A549 (cell line): ENCODE data around the gene CNKSR3. TPM values are rescaled to one million over a fixed set of nuclear protein-coding genes. Genes with fewer than 3 reads are reported as not detected.

Source experiments
- ATAC-seq, 2 experiments: fragments of 200-7000 bp in 1 of 2; fragments of >200 bp in 1 of 2; cut with Nextera tagmentation in 1 of 2; cut with Tn5 transposase in 1 of 2; 3 replicates each; pipeline versions ENCODE4 v1.8.0 to v1.9.1; 2018 to 2020; ENCODE audit warnings: mild to moderate bottlenecking in 1 of 2, moderate library complexity in 1 of 2
- CTCF ChIA-PET: fragments of 300-600 bp; sonication (Branson Sonifier 250); formaldehyde crosslinking; extraction: SDS; loops from one replicate; lab custom pipeline; 2021; ENCODE audit warnings: antibody characterized with exemption, inconsistent platforms; lab: Yijun Ruan, JAX
- POLR2A ChIA-PET: fragments of 350-600 bp; formaldehyde crosslinking; extraction: SDS; loops from one replicate; lab custom pipeline; 2021; ENCODE audit warnings: antibody characterized with exemption, inconsistent platforms; lab: Yijun Ruan, JAX
- DNase-seq, 2 experiments: peaks; one replicate each; pipeline versions ENCODE4 v3.0.0 to v3.0.0-alpha.2; 2011 to 2016; ENCODE audit warnings: low read depth in 1 of 2, low spot score in 1 of 2
- FAIRE-seq: peaks from 2 replicates; lab custom pipeline; 2011; peaks lifted over from hg19 to GRCh38; lab: Jason Lieb, UNC
- H3K27ac ChIP-seq, 2 experiments: fragments of >200 bp; sonication (Bioruptor Twin); formaldehyde crosslinking; 3 replicates each; pipeline ENCODE4 v1.5.1; 2016 to 2017
- H3K4me1 ChIP-seq: fragments of >200 bp; sonication (Bioruptor Twin); formaldehyde crosslinking; 3 replicates; pipeline ENCODE4 v1.6.1; 2016
- H3K4me2 ChIP-seq: fragments of >200 bp; sonication (Bioruptor Twin); formaldehyde crosslinking; 3 replicates; pipeline ENCODE4 v1.6.1; 2016
- H3K4me3 ChIP-seq: fragments of >200 bp; sonication (Bioruptor Twin); formaldehyde crosslinking; 3 replicates; pipeline ENCODE4 v1.5.1; 2016
- H3K9me3 ChIP-seq: fragments of >200 bp; sonication (Bioruptor Twin); formaldehyde crosslinking; 3 replicates; pipeline ENCODE4 v1.6.1; 2016
- BCL3 ChIP-seq: fragments of >200 bp; sonication (Bioruptor Twin); formaldehyde crosslinking; IDR thresholded peaks from 3 replicates; pipeline ENCODE4 v1.6.1; 2016
- BHLHE40 ChIP-seq: IDR thresholded peaks from 2 replicates; pipeline ENCODE4 v1.6.1; 2012; ENCODE audit warnings: low read depth, low read length, inconsistent platforms
- CBX2 ChIP-seq: fragments of 200-600 bp; sonication (generic); IDR thresholded peaks from 2 replicates; pipeline ENCODE4 v1.6.1; 2016; ENCODE audit warnings: low read depth, mild to moderate bottlenecking, borderline replicate concordance
- CBX8 ChIP-seq: fragments of 200-600 bp; sonication (generic); IDR thresholded peaks from 2 replicates; pipeline ENCODE4 v1.6.1; 2016
- CEBPB ChIP-seq, 2 experiments: fragments of >200 bp in 1 of 2; sonication (Bioruptor Twin) in 1 of 2; formaldehyde crosslinking in 1 of 2; IDR thresholded peaks; 2 replicates each; pipeline ENCODE4 v1.6.1; 2012 to 2016
- EP300 ChIP-seq, 2 experiments: fragments of >200 bp; sonication (Bioruptor Twin); formaldehyde crosslinking; IDR thresholded peaks; 2 replicates in 1 of 2; 3 replicates in 1 of 2; pipeline ENCODE4 v1.6.1; 2016 to 2017
- ESRRA ChIP-seq: fragments of 150-350 bp; IDR thresholded peaks from 2 replicates; pipeline ENCODE4 v1.6.1; 2014; ENCODE audit warnings: mild to moderate bottlenecking, low read length, borderline replicate concordance
- FOSB ChIP-seq: fragments of 250-450 bp; sonication (Bioruptor Pico); IDR thresholded peaks from 2 replicates; pipeline ENCODE4 v1.5.0; 2020; ENCODE audit warnings: mild to moderate bottlenecking, moderate library complexity
- HEYL ChIP-seq: fragments of 250-450 bp; sonication (Bioruptor Pico); IDR thresholded peaks from 2 replicates; pipeline ENCODE4 v1.8.0; 2021; ENCODE audit warnings: mild to moderate bottlenecking, moderate library complexity
- HMGXB4 ChIP-seq: fragments of 250-450 bp; sonication (Bioruptor Pico); IDR thresholded peaks from 2 replicates; pipeline ENCODE4 v1.5.0; 2021; ENCODE audit warnings: mild to moderate bottlenecking, moderate library complexity, borderline replicate concordance
- HOXA7 ChIP-seq: fragments of 250-450 bp; sonication (Bioruptor Pico); IDR thresholded peaks from 2 replicates; pipeline ENCODE4 v1.5.0; 2020; ENCODE audit warnings: mild to moderate bottlenecking, moderate library complexity
- HOXB13 ChIP-seq: fragments of 250-450 bp; sonication (Bioruptor Pico); IDR thresholded peaks from 2 replicates; pipeline ENCODE4 v1.5.0; 2020; ENCODE audit warnings: low read depth, mild to moderate bottlenecking, moderate library complexity
- HOXB5 ChIP-seq: fragments of 250-450 bp; sonication (Bioruptor Pico); IDR thresholded peaks from 2 replicates; pipeline ENCODE4 v1.5.0; 2020; ENCODE audit warnings: mild to moderate bottlenecking, moderate library complexity
- KDM1A ChIP-seq: fragments of 200-600 bp; sonication (generic); IDR thresholded peaks from 2 replicates; pipeline ENCODE4 v1.6.1; 2016; ENCODE audit warnings: low read depth, mild to moderate bottlenecking
- KDM5A ChIP-seq: fragments of 200-600 bp; sonication (generic); IDR thresholded peaks from 2 replicates; pipeline ENCODE4 v1.6.1; 2016; ENCODE audit warnings: antibody characterized with exemption, mild to moderate bottlenecking
- MAFK ChIP-seq: fragments of 450-650 bp; IDR thresholded peaks from 2 replicates; pipeline ENCODE4 v1.6.1; 2014; ENCODE audit not compliant: partially characterized antibody
- MAZ ChIP-seq: fragments of 150-350 bp; IDR thresholded peaks from 2 replicates; pipeline ENCODE4 v1.6.1; 2014; ENCODE audit warnings: antibody characterized with exemption, low read depth, low read length, borderline replicate concordance
- MYC ChIP-seq: IDR thresholded peaks from 2 replicates; pipeline ENCODE4 v1.6.1; 2012; ENCODE audit warnings: mild to moderate bottlenecking, inconsistent platforms, low read length, improper control_type of control experiment, borderline replicate concordance
- NFE2L2 ChIP-seq: fragments of 150-350 bp; conservative IDR thresholded peaks from 2 replicates; pipeline ENCODE4 v1.6.1; 2014; ENCODE audit warnings: low read length
- NR3C1 ChIP-seq: fragments of >200 bp; sonication (Bioruptor Twin); formaldehyde crosslinking; IDR thresholded peaks from 3 replicates; pipeline ENCODE4 v1.6.1; 2017
- PBX3 ChIP-seq: IDR thresholded peaks from 2 replicates; pipeline ENCODE4 v1.6.1; 2012
- POLR2AphosphoS2 ChIP-seq: conservative IDR thresholded peaks from 2 replicates; pipeline ENCODE4 v1.6.1; 2012; ENCODE audit warnings: low read length, improper control_type of control experiment, inconsistent platforms
- RFX5 ChIP-seq: fragments of 450-650 bp; IDR thresholded peaks from 2 replicates; pipeline ENCODE4 v1.7.1; 2014; ENCODE audit warnings: antibody characterized with exemption, mild to moderate bottlenecking, moderate library complexity
- RNF2 ChIP-seq: fragments of 200-600 bp; sonication (generic); IDR thresholded peaks from 2 replicates; pipeline ENCODE4 v1.6.1; 2016; ENCODE audit warnings: low read depth, mild to moderate bottlenecking, antibody characterized with exemption, moderate library complexity, borderline replicate concordance
- SMC3 ChIP-seq: fragments of >200 bp; sonication (Bioruptor Twin); formaldehyde crosslinking; IDR thresholded peaks from 3 replicates; pipeline ENCODE4 v1.6.1; 2018; ENCODE audit warnings: inconsistent platforms
- TFCP2L1 ChIP-seq: fragments of 250-450 bp; sonication (Bioruptor Pico); IDR thresholded peaks from 2 replicates; pipeline ENCODE4 v1.5.0; 2021; ENCODE audit warnings: mild to moderate bottlenecking
- TP53 ChIP-seq: fragments of 250-450 bp; sonication (Bioruptor Pico); IDR thresholded peaks from 2 replicates; pipeline ENCODE4 v1.5.0; 2021; ENCODE audit warnings: mild to moderate bottlenecking, moderate library complexity
- USF2 ChIP-seq: fragments of 450-650 bp; IDR thresholded peaks from 2 replicates; pipeline ENCODE4 v1.6.1; 2014; ENCODE audit warnings: antibody characterized with exemption
- ZNF302 ChIP-seq: fragments of 250-450 bp; sonication (Bioruptor Pico); IDR thresholded peaks from 2 replicates; pipeline ENCODE4 v1.9.0; 2021; ENCODE audit warnings: inconsistent platforms, mild to moderate bottlenecking, moderate library complexity
- ZSCAN20 ChIP-seq: fragments of 250-450 bp; sonication (Bioruptor Pico); IDR thresholded peaks from 2 replicates; pipeline ENCODE4 v1.8.0; 2022; ENCODE audit warnings: mild to moderate bottlenecking, moderate library complexity
- WGBS: methylation state at CpG from one replicate; pipeline ENCODE4 v1.1.6; 2017; ENCODE audit errors: missing lambda C conversion rate; 5-methylcytosine and 5-hydroxymethylcytosine counted together
- polyA plus RNA-seq, 4 experiments: library from polyadenylated mRNA; depleted of rRNA in 3 of 4; stranded (reverse); fragments of >200 nt; fragmentation: RNase III in 1 of 4; extraction: RNeasy Plus Mini Kit Qiagen cat#74134 plus additional on column Dnase treatment in 1 of 4; gene quantifications; 2 replicates in 3 of 4; 3 replicates in 1 of 4; pipeline ENCODE4 v1.2.3, GENCODE V29; 2011 to 2017

The CNKSR3 gene
- polyA plus RNA-seq, 2 of the 4 experiments (the other 2 are of a cell fraction): 2.9 to 3.5 TPM

GRCh38 chr6:154383273-154383672 lies 127.2 kb downstream of the CNKSR3 start:
- ATAC-seq (no peak), DNase-seq (peak in 1 of 2 experiments; percentile 13), FAIRE-seq (no peak)
- no peaks in the 10 kb centered on the region; the same call in 2 of the 3 replicates for H3K9me3 ChIP-seq
- no peak overlapping the region for H3K4me2 ChIP-seq
- TF ChIP-seq BHLHE40: no peak
- no peak for TF ChIP-seq KDM5A
- TF ChIP-seq HEYL (CRISPR knock-in tag): no peak
- no peak for TF ChIP-seq KDM1A
- no peak for TF ChIP-seq ESRRA
- no peak for TF ChIP-seq CBX8
- TF ChIP-seq ZNF302 (CRISPR knock-in tag): no peak
- TF ChIP-seq MAFK: no peak
- TF ChIP-seq HOXB5 (CRISPR knock-in tag): no peak
- no peak for TF ChIP-seq USF2
- no peak for TF ChIP-seq SMC3
- TF ChIP-seq HOXA7 (CRISPR knock-in tag): no peak
- TF ChIP-seq HOXB13 (CRISPR knock-in tag): no peak
- no peak overlapping the region for H3K27ac ChIP-seq
- ChIA-PET CTCF (no interaction called here), POLR2A (no interaction called here)
- peaks cover 17% of the 10 kb centered on the region for H3K4me1 ChIP-seq
- H3K4me3 ChIP-seq: no peak overlapping the region
- 82% methylated on average over 6 of the region's 6 CpGs for WGBS

GRCh38 chr6:154382740-154383139 lies 127.7 kb downstream of the CNKSR3 start:
- Histone ChIP-seq H3K4me1 (peaks cover 13% of the 10 kb centered on the region), H3K27ac (no peak overlapping the region), H3K9me3 (no peaks in the 10 kb centered on the region), H3K4me3 (no peak overlapping the region), H3K4me2 (no peak overlapping the region)
- 72% methylated on average over 8 of the region's 8 CpGs for WGBS
- FAIRE-seq: no peak
- POLR2A ChIA-PET: no interaction called here
- DNase-seq: no peak
- CTCF ChIA-PET: no interaction called here
- ATAC-seq: no peak
- TF ChIP-seq MAZ (no peak), NFE2L2 (no peak), ZSCAN20 (CRISPR knock-in tag) (no peak), BCL3 (no peak), CEBPB (IDR thresholded peaks at IDR 0.05) (no peak), EP300 (IDR thresholded peaks at IDR 0.05) (no peak), TP53 (CRISPR knock-in tag) (no peak), NR3C1 (no peak)

- Histone ChIP-seq H3K4me2 (no peak overlapping the region), H3K9me3 (no peaks in the 10 kb centered on the region)
- TF ChIP-seq KDM1A (no peak), FOSB (CRISPR knock-in tag) (no peak), HMGXB4 (CRISPR knock-in tag) (no peak), POLR2AphosphoS2 (no peak), HOXB13 (CRISPR knock-in tag) (no peak), ZSCAN20 (CRISPR knock-in tag) (no peak), ZNF302 (CRISPR knock-in tag) (no peak), RFX5 (no peak), MYC (no peak), TFCP2L1 (CRISPR knock-in tag) (no peak), RNF2 (no peak), CBX2 (no peak), PBX3 (no peak)
- TF ChIP-seq, all 56 proteins: peak for 0
- FAIRE-seq (no peak), ATAC-seq (no peak), DNase-seq (no peak)
- Histone ChIP-seq H3K4me3 (no peak overlapping the region), H3K27ac (no peak overlapping the region), H3K4me1 (peaks cover 1% of the 10 kb centered on the region)
- POLR2A ChIA-PET: no interaction called here
- 87% methylated on average over 4 of the region's 4 CpGs for WGBS
- CTCF ChIA-PET: interaction anchor here (1.0 kb wide), 1 partner anchor 9 kb away, joined by 6 read pairs; no protein-coding TSS in a partner anchor
Measured at GRCh38 chr6:154381548-154381947, 128.9 kb downstream of the CNKSR3 start.
